ENCODE measurements around the gene TUBA3C.
"Not testable (repeated sequence)": the region's sequence is repeated elsewhere in the genome, so short reads cannot be mapped to it uniquely, and the experiment has no call there.

Gene TUBA3C

GRCh38 chr13:19176981-19177776 is 4.4 kb downstream of the TUBA3C start:
- not testable (repeated sequence) for H3K27me3 Mint-ChIP-seq, H3K4me3 Mint-ChIP-seq

GRCh38 chr13:19173752-19174151 is 7.9 kb downstream of the TUBA3C start:
- CTCF ChIA-PET = no interaction called here
- Mint-ChIP-seq H3K36me3 (no peaks in the 10 kb centered on the region), H3K27ac (no peak overlapping the region), H3K9me3 (peaks cover 5% of the 10 kb centered on the region), H3K27me3 (no peaks in the 10 kb centered on the region), H3K4me3 (no peak overlapping the region), H3K4me1 (no peaks in the 10 kb centered on the region)
- no peak for DNase-seq

More at GRCh38 chr13:19176981-19177776, 4.4 kb downstream of the TUBA3C start:
- H3K36me3 Mint-ChIP-seq, H3K4me1 Mint-ChIP-seq, H3K27ac Mint-ChIP-seq, H3K9me3 Mint-ChIP-seq, CTCF ChIA-PET, DNase-seq: not testable (repeated sequence)

GRCh38 chr13:19172647-19173030 is 9.0 kb downstream of the TUBA3C start:
- Mint-ChIP-seq H3K27me3 (no peaks in the 10 kb centered on the region), H3K9me3 (peaks cover 5% of the 10 kb centered on the region), H3K36me3 (no peaks in the 10 kb centered on the region), H3K27ac (no peak overlapping the region), H3K4me3 (no peak overlapping the region), H3K4me1 (no peaks in the 10 kb centered on the region)
- DNase-seq = no peak
- CTCF ChIA-PET = no interaction called here

- no peak overlapping the region for H3K27ac Mint-ChIP-seq
- no peak for DNase-seq
- H3K9me3 Mint-ChIP-seq = peaks cover 3% of the 10 kb centered on the region
- H3K4me1 Mint-ChIP-seq = no peaks in the 10 kb centered on the region
- no peaks in the 10 kb centered on the region for H3K36me3 Mint-ChIP-seq
- H3K4me3 Mint-ChIP-seq = no peak overlapping the region
- no peaks in the 10 kb centered on the region for H3K27me3 Mint-ChIP-seq
- CTCF ChIA-PET = no interaction called here
These were observed 9.5 kb downstream of the TUBA3C start for GRCh38 chr13:19172007-19172646.

GRCh38 chr13:19171563-19171962 is 10.1 kb downstream of the TUBA3C start:
- H3K36me3 Mint-ChIP-seq = no peaks in the 10 kb centered on the region
- H3K4me1 Mint-ChIP-seq = no peaks in the 10 kb centered on the region
- H3K4me3 Mint-ChIP-seq = no peak overlapping the region
- no peak overlapping the region for H3K27ac Mint-ChIP-seq
- DNase-seq = no peak
- CTCF ChIA-PET = no interaction called here
- peaks cover 3% of the 10 kb centered on the region for H3K9me3 Mint-ChIP-seq
- no peaks in the 10 kb centered on the region for H3K27me3 Mint-ChIP-seq

GRCh38 chr13:19169991-19170390 is 11.6 kb downstream of the TUBA3C start:
- H3K36me3 Mint-ChIP-seq = no peaks in the 10 kb centered on the region
- CTCF ChIA-PET = no interaction called here
- DNase-seq = no peak
- H3K4me1 Mint-ChIP-seq = no peaks in the 10 kb centered on the region
- no peak overlapping the region for H3K27ac Mint-ChIP-seq
- no peaks in the 10 kb centered on the region for H3K9me3 Mint-ChIP-seq
- no peaks in the 10 kb centered on the region for H3K27me3 Mint-ChIP-seq
- no peak overlapping the region for H3K4me3 Mint-ChIP-seq

- Mint-ChIP-seq H3K27ac (no peak overlapping the region), H3K4me3 (no peak overlapping the region), H3K36me3 (no peaks in the 10 kb centered on the region), H3K27me3 (no peaks in the 10 kb centered on the region), H3K9me3 (no peaks in the 10 kb centered on the region), H3K4me1 (no peaks in the 10 kb centered on the region)
- no peak for DNase-seq
- CTCF ChIA-PET = no interaction called here
These were observed 12.1 kb downstream of the TUBA3C start for GRCh38 chr13:19169496-19169895.

- Mint-ChIP-seq H3K27ac (no peak overlapping the region), H3K4me1 (no peaks in the 10 kb centered on the region), H3K36me3 (no peaks in the 10 kb centered on the region), H3K9me3 (peaks cover 10% of the 10 kb centered on the region), H3K27me3 (no peaks in the 10 kb centered on the region), H3K4me3 (no peak overlapping the region)
- DNase-seq = no peak
- CTCF ChIA-PET = no interaction called here
These were observed 20.3 kb downstream of the TUBA3C start for GRCh38 chr13:19161308-19161707.

- H3K4me3 Mint-ChIP-seq = no peak overlapping the region
- DNase-seq = no peak
- no peaks in the 10 kb centered on the region for H3K27me3 Mint-ChIP-seq
- H3K4me1 Mint-ChIP-seq = no peaks in the 10 kb centered on the region
- H3K27ac Mint-ChIP-seq = no peak overlapping the region
- peaks cover 10% of the 10 kb centered on the region for H3K9me3 Mint-ChIP-seq
- CTCF ChIA-PET = no interaction called here
- H3K36me3 Mint-ChIP-seq = no peaks in the 10 kb centered on the region
These were observed 21.7 kb downstream of the TUBA3C start for GRCh38 chr13:19159761-19160420.

- H3K27me3 Mint-ChIP-seq = no peaks in the 10 kb centered on the region
- H3K4me1 Mint-ChIP-seq = no peaks in the 10 kb centered on the region
- no peak for DNase-seq
- no peak overlapping the region for H3K4me3 Mint-ChIP-seq
- H3K27ac Mint-ChIP-seq = no peak overlapping the region
- H3K36me3 Mint-ChIP-seq = no peaks in the 10 kb centered on the region
- H3K9me3 Mint-ChIP-seq = peaks cover 10% of the 10 kb centered on the region
- CTCF ChIA-PET = no interaction called here
These were observed 22.4 kb downstream of the TUBA3C start for GRCh38 chr13:19159181-19159580.

- CTCF ChIA-PET = no interaction called here
- Mint-ChIP-seq H3K9me3 (peaks cover 7% of the 10 kb centered on the region), H3K4me1 (no peaks in the 10 kb centered on the region), H3K27me3 (no peaks in the 10 kb centered on the region), H3K27ac (no peak overlapping the region), H3K4me3 (no peak overlapping the region), H3K36me3 (no peaks in the 10 kb centered on the region)
- no peak for DNase-seq
These were observed 23.0 kb downstream of the TUBA3C start for GRCh38 chr13:19158526-19159174.

GRCh38 chr13:19158006-19158405 is 23.6 kb downstream of the TUBA3C start:
- Mint-ChIP-seq H3K36me3 (no peaks in the 10 kb centered on the region), H3K27me3 (no peaks in the 10 kb centered on the region), H3K9me3 (peaks cover 3% of the 10 kb centered on the region), H3K4me3 (no peak overlapping the region), H3K4me1 (no peaks in the 10 kb centered on the region), H3K27ac (no peak overlapping the region)
- no peak for DNase-seq
- CTCF ChIA-PET = no interaction called here

- H3K36me3 Mint-ChIP-seq = no peaks in the 10 kb centered on the region
- no peaks in the 10 kb centered on the region for H3K27me3 Mint-ChIP-seq
- CTCF ChIA-PET = no interaction called here
- H3K4me3 Mint-ChIP-seq = no peak overlapping the region
- no peak for DNase-seq
- H3K9me3 Mint-ChIP-seq = peaks cover 3% of the 10 kb centered on the region
- no peaks in the 10 kb centered on the region for H3K4me1 Mint-ChIP-seq
- no peak overlapping the region for H3K27ac Mint-ChIP-seq
These were observed 24.2 kb downstream of the TUBA3C start for GRCh38 chr13:19157461-19157860.

- Mint-ChIP-seq H3K4me1 (no peaks in the 10 kb centered on the region), H3K4me3 (no peak overlapping the region), H3K27ac (no peak overlapping the region), H3K36me3 (no peaks in the 10 kb centered on the region), H3K27me3 (no peaks in the 10 kb centered on the region), H3K9me3 (no peaks in the 10 kb centered on the region)
- no peak for DNase-seq
- CTCF ChIA-PET = no interaction called here
These were observed 25.4 kb downstream of the TUBA3C start for GRCh38 chr13:19156013-19156825.
